Gastrocnemius medialis (tissue), 4 donors: ENCODE measurements around the gene DNM3. TPM values are rescaled to one million over a fixed set of nuclear protein-coding genes. Genes with fewer than 3 reads are reported as not detected.

Source experiments
- ATAC-seq, 2 donors: fragments of 150-250 bp; one replicate each; pipeline ENCODE4 v1.9.1; 2016
- DNase-seq, 2 donors: peaks; one replicate each; pipeline ENCODE4 v3.0.0-alpha.2; 2019
- H3K27ac ChIP-seq, 4 donors: fragments of 200-600 bp; sonication (generic); 1 replicate in 1 of 4; 2 replicates in 3 of 4; pipeline ENCODE4 v1.5.1; 2016 to 2018; ENCODE audit warnings: mild to moderate bottlenecking in 2 of 4, moderate library complexity in 1 of 4
- H3K27me3 ChIP-seq, 3 donors: fragments of 200-600 bp; sonication (generic) in 2 of 3; 1 replicate in 1 of 3; 2 replicates in 2 of 3; pipeline versions ENCODE4 v1.5.1 to v1.6.0; 2016 to 2019; ENCODE audit warnings: mild to moderate bottlenecking in 1 of 3, moderate library complexity in 1 of 3
- H3K36me3 ChIP-seq, 2 donors: fragments of 200-600 bp; sonication (generic) in 1 of 2; one replicate each; pipeline ENCODE4 v1.5.1; 2017 to 2018
- H3K4me1 ChIP-seq, 2 donors: fragments of 200-600 bp; sonication (generic) in 1 of 2; one replicate each; pipeline ENCODE4 v1.5.1; 2016 to 2017; ENCODE audit warnings: mild to moderate bottlenecking in 2 of 2
- H3K4me3 ChIP-seq, 4 donors: fragments of 200-600 bp; sonication (generic) in 3 of 4; 1 replicate in 1 of 4; 2 replicates in 3 of 4; pipeline ENCODE4 v1.5.1; 2016 to 2019; ENCODE audit warnings: mild to moderate bottlenecking in 2 of 4
- H3K9me3 ChIP-seq, 3 donors: fragments of 200-600 bp; sonication (generic) in 2 of 3; 1 replicate in 1 of 3; 2 replicates in 2 of 3; pipeline ENCODE4 v1.5.1; 2016 to 2019
- POLR2A ChIP-seq, 2 donors: fragments of 450-650 bp; IDR thresholded peaks; one replicate each; pipeline ENCODE4 v1.6.1; 2017; ENCODE audit warnings: antibody characterized with exemption in 2 of 2, mild to moderate bottlenecking in 2 of 2, moderate library complexity in 2 of 2
- in situ Hi-C, 4 donors: fragments of 200-750 bp; cut with MboI; loops; one replicate each; pipeline versions ENCODE4 v1.15.0 to v1.8.0; 2017; ENCODE audit warnings: low sequenced_read_pairs in 4 of 4
- intact Hi-C: fragments of 100-400 bp; cut with DNase I; formaldehyde crosslinking; loops from one replicate; pipeline ENCODE4 v1.15.1; 2023; ENCODE audit warnings: low total_unique reads
- total RNA-seq, 4 donors: library from RNA; depleted of rRNA; stranded (reverse); fragments of >200 nt; gene quantifications; one replicate each; pipeline versions ENCODE4 v1.1.0 to v1.2.3, GENCODE V29; 2016
- TF ChIP-seq, protein P1 (sequence below), 5 experiments: fragments of 450-650 bp in 3 of 5; fragments of 200-600 bp in 2 of 5; sonication (generic) in 2 of 5; IDR thresholded peaks in 4 of 5; conservative IDR thresholded peaks in 1 of 5; 1 replicate in 4 of 5; 2 replicates in 1 of 5; pipeline ENCODE4 v1.5.1; 2016 to 2019; ENCODE audit warnings: antibody characterized with exemption in 5 of 5, mild to moderate bottlenecking in 3 of 5, moderate library complexity in 3 of 5

DNM3 gene
- total RNA-seq, 4 donors from 2014 or later = 0.35 to 1.6 (median 1.1) TPM

- H3K4me1 ChIP-seq = peaks cover 0 to 5% of the 10 kb centered on the region in 2 donors
- no peaks in the 10 kb centered on the region for H3K36me3 ChIP-seq
- no peaks in the 10 kb centered on the region for H3K9me3 ChIP-seq
- H3K27ac ChIP-seq = peak overlapping the region; percentile 65 to 78 (median 72)
- TF ChIP-seq POLR2A (IDR thresholded peaks at IDR 0.05) = no peak
- TF ChIP-seq, protein P1, sequence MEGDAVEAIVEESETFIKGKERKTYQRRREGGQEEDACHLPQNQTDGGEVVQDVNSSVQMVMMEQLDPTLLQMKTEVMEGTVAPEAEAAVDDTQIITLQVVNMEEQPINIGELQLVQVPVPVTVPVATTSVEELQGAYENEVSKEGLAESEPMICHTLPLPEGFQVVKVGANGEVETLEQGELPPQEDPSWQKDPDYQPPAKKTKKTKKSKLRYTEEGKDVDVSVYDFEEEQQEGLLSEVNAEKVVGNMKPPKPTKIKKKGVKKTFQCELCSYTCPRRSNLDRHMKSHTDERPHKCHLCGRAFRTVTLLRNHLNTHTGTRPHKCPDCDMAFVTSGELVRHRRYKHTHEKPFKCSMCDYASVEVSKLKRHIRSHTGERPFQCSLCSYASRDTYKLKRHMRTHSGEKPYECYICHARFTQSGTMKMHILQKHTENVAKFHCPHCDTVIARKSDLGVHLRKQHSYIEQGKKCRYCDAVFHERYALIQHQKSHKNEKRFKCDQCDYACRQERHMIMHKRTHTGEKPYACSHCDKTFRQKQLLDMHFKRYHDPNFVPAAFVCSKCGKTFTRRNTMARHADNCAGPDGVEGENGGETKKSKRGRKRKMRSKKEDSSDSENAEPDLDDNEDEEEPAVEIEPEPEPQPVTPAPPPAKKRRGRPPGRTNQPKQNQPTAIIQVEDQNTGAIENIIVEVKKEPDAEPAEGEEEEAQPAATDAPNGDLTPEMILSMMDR (IDR thresholded peaks at IDR 0.05 in 4 of 5, conservative IDR thresholded peaks at IDR 0.05 in 1 of 5) = no peak
- peak overlapping the region in 3 of 4 donors; percentile 8 to 53 (median 47) for H3K4me3 ChIP-seq
- in situ Hi-C loops (no loop called here), intact Hi-C loops (loop anchor here (5.0 to 10.0 kb wide), 2 partner anchors 257 to 1864 kb away; no protein-coding TSS in a partner anchor)
- no peaks in the 10 kb centered on the region for H3K27me3 ChIP-seq
- ATAC-seq (no peak), DNase-seq (no peak)
Observed at GRCh38 chr1:172140591-172140990, 299.3 kb downstream of the DNM3 start.

GRCh38 chr1:172141341-172141881, 300.1 kb downstream of the DNM3 start:
- in situ Hi-C loops (no loop called here), intact Hi-C loops (loop anchor here (5.0 to 10.0 kb wide), 2 partner anchors 256 to 1863 kb away; no protein-coding TSS in a partner anchor)
- Histone ChIP-seq H3K27me3 (no peaks in the 10 kb centered on the region), H3K36me3 (no peaks in the 10 kb centered on the region), H3K9me3 (no peaks in the 10 kb centered on the region), H3K27ac (peak overlapping the region; percentile 65 to 78 (median 72)), H3K4me3 (peak overlapping the region; percentile 27 to 53 (median 47)), H3K4me1 (peaks cover 0 to 5% of the 10 kb centered on the region in 2 donors)
- no peak for ATAC-seq
- TF ChIP-seq, protein P1 (IDR thresholded peaks at IDR 0.05 in 4 of 5, conservative IDR thresholded peaks at IDR 0.05 in 1 of 5) = no peak
- TF ChIP-seq POLR2A (IDR thresholded peaks at IDR 0.05) = no peak
- no peak for DNase-seq

DNA sequence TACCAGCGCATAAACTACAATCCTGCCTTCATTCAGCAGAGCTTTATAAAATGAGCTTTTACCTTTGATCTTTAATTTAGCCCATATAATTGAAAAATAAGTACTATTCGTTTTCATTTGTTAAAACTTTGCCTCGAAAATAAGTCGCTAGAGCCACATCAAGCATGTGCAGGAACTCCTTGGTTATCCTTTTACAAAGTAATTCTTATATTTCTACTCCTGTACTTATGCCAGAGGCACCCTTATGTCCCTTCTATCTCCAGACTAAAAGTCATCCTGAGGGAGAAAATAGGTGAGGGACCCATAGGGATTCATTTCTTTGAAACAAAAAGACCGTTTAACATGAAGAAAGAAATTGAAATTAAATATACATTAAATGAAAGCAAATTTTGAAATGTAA, 301.0 kb downstream of the DNM3 start:
- intact Hi-C loops = loop anchor here (5.0 to 10.0 kb wide), 2 partner anchors 255 to 1862 kb away; no protein-coding TSS in a partner anchor
- Histone ChIP-seq H3K27ac (peak overlapping the region; percentile 65 to 78 (median 72)), H3K9me3 (no peaks in the 10 kb centered on the region), H3K27me3 (no peaks in the 10 kb centered on the region), H3K4me1 (peaks cover 0 to 5% of the 10 kb centered on the region in 2 donors), H3K36me3 (no peaks in the 10 kb centered on the region), H3K4me3 (peak overlapping the region; percentile 47 to 53 (median 48))
- in situ Hi-C loops = no loop called here
- no peak for DNase-seq
- ATAC-seq = no peak
- TF ChIP-seq, protein P1 (IDR thresholded peaks at IDR 0.05 in 4 of 5, conservative IDR thresholded peaks at IDR 0.05 in 1 of 5) = no peak
- no peak for TF ChIP-seq POLR2A (IDR thresholded peaks at IDR 0.05)

DNA sequence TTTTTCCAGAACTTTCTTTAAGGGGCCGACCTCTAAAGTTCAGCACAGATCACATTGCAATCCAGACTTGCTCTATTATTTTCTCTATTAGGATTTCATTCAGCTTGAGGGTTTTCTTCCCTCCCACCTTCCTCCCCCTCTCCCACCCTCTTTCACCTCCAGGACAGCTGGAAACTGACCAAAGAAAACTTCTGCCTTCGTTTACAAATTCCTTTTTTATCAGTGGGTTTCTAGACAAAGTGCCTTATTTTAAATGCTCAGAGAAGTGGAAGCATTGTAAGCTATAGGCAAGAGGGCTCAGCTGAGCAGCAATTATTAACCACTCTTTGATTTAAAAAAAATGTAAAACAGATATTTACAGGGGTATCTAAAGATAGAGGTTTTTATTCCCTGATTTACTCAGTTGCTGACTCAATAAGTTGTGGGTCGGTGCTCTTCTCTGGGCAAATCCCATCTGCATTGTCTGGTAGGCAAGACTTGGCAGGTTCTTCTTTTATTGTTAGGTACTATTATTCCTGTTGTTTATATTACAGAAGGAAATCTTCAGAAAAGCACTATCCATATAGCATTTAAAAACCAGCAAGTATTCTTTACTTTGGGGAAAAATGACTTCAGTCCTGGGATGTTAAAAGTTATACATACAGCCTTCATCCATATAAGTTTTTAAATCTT, 302.2 kb downstream of the DNM3 start:
- no peak for ATAC-seq
- intact Hi-C loops = loop anchor here (5.0 to 10.0 kb wide), 2 partner anchors 254 to 1861 kb away; no protein-coding TSS in a partner anchor
- DNase-seq = no peak
- in situ Hi-C loops = no loop called here
- no peaks in the 10 kb centered on the region for H3K27me3 ChIP-seq
- H3K4me1 ChIP-seq = peaks cover 0 to 5% of the 10 kb centered on the region in 2 donors
- TF ChIP-seq POLR2A (IDR thresholded peaks at IDR 0.05) = peak in 1 of 2 donors; percentile 21
- TF ChIP-seq, protein P1 (IDR thresholded peaks at IDR 0.05 in 4 of 5, conservative IDR thresholded peaks at IDR 0.05 in 1 of 5) = no peak
- H3K9me3 ChIP-seq = no peaks in the 10 kb centered on the region
- H3K4me3 ChIP-seq = peak overlapping the region; percentile 47 to 53 (median 48)
- no peaks in the 10 kb centered on the region for H3K36me3 ChIP-seq
- H3K27ac ChIP-seq = peak overlapping the region; percentile 65 to 78 (median 72)
